Measurements from ENCODE around the gene CNPY4. TPM values are rescaled to one million over a fixed set of nuclear protein-coding genes. Genes with fewer than 3 reads are reported as not detected.
A peak's percentile ranks its signal among the peaks of the same experiment; 100 is the strongest.

Gene CNPY4
- total RNA-seq, 1 donor = 25.0 TPM

DNA sequence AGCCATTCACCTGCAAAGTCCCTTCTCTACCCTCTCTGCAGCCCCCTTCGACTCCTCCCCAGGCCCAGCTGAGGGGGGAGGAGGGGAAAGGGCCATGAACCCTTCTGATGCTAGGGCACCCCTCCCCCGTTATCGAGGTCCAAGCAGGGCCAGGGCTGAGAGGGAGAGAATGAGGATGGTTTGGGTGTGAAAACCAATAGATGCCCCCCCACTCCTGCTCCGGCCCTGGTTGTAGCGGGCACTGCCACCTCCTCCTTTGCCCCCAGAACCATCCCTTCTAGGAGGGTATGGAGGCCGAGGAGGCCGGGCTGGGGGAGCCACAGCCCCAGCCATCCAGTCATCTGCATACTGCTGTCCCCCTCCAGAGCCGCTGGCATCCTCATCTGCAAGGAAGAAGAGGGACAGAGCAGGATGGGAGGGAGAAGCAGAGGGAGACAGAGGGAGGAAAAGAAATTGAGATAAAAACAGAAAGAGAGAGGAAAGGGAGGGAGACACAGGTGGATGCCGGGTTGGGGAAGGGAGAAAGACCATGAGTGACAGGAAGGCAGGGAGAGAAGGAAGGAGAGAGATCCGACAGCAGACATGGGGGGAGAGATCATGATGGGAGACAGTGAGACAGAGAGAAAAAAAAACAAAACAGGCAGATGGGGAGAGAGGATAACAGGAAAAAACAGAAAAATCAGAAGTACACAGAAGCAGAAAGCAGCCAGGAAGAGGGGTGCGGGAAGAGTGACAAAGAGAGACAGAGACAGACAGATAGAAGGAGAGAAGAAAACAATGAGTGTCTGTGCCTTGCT lies 50.9 kb downstream of the CNPY4 start:
- peaks cover 9% of the 10 kb centered on the region for H3K4me1 ChIP-seq (ENCODE audit: insufficient read depth, low read length)
- no peaks in the 10 kb centered on the region for H3K9me3 ChIP-seq (ENCODE audit: low read depth, low read length)
- H2AFZ ChIP-seq (ENCODE audit: low read length) = no peak overlapping the region
- H3K36me3 ChIP-seq (ENCODE audit: insufficient read depth, low read length) = no peaks in the 10 kb centered on the region
- H3K27me3 ChIP-seq (ENCODE audit: insufficient read depth, low read length) = peaks cover 30% of the 10 kb centered on the region
- no peak overlapping the region for H3K4me3 ChIP-seq (ENCODE audit: insufficient read depth, low read length)
- peak; percentile 42 for DNase-seq (ENCODE audit: insufficient read length, low spot score, missing footprints)
- no peaks in the 10 kb centered on the region for H3K79me2 ChIP-seq (ENCODE audit: insufficient read depth, low read length)
- H4K20me1 ChIP-seq (ENCODE audit: insufficient read depth, low read length) = no peaks in the 10 kb centered on the region
- TF ChIP-seq, protein P1, sequence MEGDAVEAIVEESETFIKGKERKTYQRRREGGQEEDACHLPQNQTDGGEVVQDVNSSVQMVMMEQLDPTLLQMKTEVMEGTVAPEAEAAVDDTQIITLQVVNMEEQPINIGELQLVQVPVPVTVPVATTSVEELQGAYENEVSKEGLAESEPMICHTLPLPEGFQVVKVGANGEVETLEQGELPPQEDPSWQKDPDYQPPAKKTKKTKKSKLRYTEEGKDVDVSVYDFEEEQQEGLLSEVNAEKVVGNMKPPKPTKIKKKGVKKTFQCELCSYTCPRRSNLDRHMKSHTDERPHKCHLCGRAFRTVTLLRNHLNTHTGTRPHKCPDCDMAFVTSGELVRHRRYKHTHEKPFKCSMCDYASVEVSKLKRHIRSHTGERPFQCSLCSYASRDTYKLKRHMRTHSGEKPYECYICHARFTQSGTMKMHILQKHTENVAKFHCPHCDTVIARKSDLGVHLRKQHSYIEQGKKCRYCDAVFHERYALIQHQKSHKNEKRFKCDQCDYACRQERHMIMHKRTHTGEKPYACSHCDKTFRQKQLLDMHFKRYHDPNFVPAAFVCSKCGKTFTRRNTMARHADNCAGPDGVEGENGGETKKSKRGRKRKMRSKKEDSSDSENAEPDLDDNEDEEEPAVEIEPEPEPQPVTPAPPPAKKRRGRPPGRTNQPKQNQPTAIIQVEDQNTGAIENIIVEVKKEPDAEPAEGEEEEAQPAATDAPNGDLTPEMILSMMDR (IDR thresholded peaks at IDR 0.05; ENCODE audit: extremely low read depth, low read depth, low read length) = no peak
- H3K4me2 ChIP-seq (ENCODE audit: insufficient read depth, low read length) = no peak overlapping the region
- no peak overlapping the region for H3K27ac ChIP-seq (ENCODE audit: low read depth, low read length)

DNA sequence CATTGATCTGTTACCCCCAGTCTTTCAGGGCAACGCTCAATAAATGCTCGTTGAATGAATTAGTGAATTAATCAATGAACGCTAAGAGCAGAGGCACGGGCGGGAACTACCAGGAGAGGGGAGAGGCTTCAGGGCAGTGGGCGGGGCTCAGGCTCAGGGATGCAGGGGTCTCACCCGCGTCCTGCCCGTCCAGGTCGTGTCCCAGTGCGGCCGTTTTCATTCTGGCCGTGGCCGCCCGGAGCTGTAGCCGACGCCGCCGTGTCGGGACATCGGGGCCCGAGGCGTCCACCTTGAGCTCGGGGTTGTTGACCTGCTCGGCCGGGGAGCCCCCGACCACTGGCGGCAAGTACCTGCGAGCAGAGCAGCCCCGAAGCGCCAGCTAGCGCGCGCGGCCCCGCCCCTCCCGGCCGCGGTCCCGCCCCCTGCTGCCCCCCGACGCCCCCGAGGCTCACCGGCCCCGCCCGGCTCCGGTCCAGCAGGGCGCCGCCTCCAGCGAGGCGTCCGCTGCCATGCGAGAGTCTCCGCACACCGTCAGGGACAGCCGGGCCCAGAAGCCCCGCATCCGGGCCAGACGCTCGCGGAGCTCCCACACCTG lies 51.8 kb downstream of the CNPY4 start:
- H3K4me2 ChIP-seq (ENCODE audit: insufficient read depth, low read length) = no peak overlapping the region
- no peaks in the 10 kb centered on the region for H3K36me3 ChIP-seq (ENCODE audit: insufficient read depth, low read length)
- H3K4me1 ChIP-seq (ENCODE audit: insufficient read depth, low read length) = peaks cover 9% of the 10 kb centered on the region
- DNase-seq (ENCODE audit: insufficient read length, low spot score, missing footprints) = peak; percentile 85
- H2AFZ ChIP-seq (ENCODE audit: low read length) = no peak overlapping the region
- no peaks in the 10 kb centered on the region for H4K20me1 ChIP-seq (ENCODE audit: insufficient read depth, low read length)
- TF ChIP-seq, protein P1 (IDR thresholded peaks at IDR 0.05; ENCODE audit: extremely low read depth, low read depth, low read length) = no peak
- no peaks in the 10 kb centered on the region for H3K9me3 ChIP-seq (ENCODE audit: low read depth, low read length)
- peak overlapping the region; percentile 16 for H3K4me3 ChIP-seq (ENCODE audit: insufficient read depth, low read length)
- no peak overlapping the region for H3K27ac ChIP-seq (ENCODE audit: low read depth, low read length)
- H3K27me3 ChIP-seq (ENCODE audit: insufficient read depth, low read length) = peaks cover 30% of the 10 kb centered on the region
- H3K79me2 ChIP-seq (ENCODE audit: insufficient read depth, low read length) = no peaks in the 10 kb centered on the region

DNA sequence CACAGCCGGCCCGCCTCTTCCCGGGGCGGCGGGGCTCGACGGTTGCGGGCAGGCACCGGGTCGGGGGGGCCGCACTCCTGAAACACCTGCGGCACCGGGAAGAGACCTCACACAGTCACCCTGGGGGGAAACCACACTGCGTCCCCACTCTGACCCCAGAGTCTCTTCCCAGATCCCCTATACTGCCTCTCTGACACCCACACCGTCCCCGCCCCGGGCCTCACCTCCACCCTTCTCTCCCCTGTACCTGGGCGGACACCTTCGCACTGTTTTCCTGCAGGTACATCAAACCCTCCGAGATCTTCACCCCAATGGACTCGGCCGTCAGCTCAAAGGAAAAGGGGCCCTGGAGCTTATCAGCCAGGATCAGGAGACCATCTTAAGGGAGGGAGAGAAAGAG lies 52.4 kb downstream of the CNPY4 start:
- Histone ChIP-seq H4K20me1 (ENCODE audit: insufficient read depth, low read length) (no peaks in the 10 kb centered on the region), H3K27me3 (ENCODE audit: insufficient read depth, low read length) (peaks cover 24% of the 10 kb centered on the region), H3K27ac (ENCODE audit: low read depth, low read length) (no peak overlapping the region), H3K36me3 (ENCODE audit: insufficient read depth, low read length) (no peaks in the 10 kb centered on the region), H3K4me3 (ENCODE audit: insufficient read depth, low read length) (no peak overlapping the region), H3K4me1 (ENCODE audit: insufficient read depth, low read length) (peaks cover 14% of the 10 kb centered on the region), H2AFZ (ENCODE audit: low read length) (no peak overlapping the region), H3K4me2 (ENCODE audit: insufficient read depth, low read length) (no peak overlapping the region), H3K9me3 (ENCODE audit: low read depth, low read length) (no peaks in the 10 kb centered on the region), H3K79me2 (ENCODE audit: insufficient read depth, low read length) (no peaks in the 10 kb centered on the region)
- TF ChIP-seq, protein P1 (IDR thresholded peaks at IDR 0.05; ENCODE audit: extremely low read depth, low read depth, low read length) = no peak
- DNase-seq (ENCODE audit: insufficient read length, low spot score, missing footprints) = peak; percentile 45

DNA sequence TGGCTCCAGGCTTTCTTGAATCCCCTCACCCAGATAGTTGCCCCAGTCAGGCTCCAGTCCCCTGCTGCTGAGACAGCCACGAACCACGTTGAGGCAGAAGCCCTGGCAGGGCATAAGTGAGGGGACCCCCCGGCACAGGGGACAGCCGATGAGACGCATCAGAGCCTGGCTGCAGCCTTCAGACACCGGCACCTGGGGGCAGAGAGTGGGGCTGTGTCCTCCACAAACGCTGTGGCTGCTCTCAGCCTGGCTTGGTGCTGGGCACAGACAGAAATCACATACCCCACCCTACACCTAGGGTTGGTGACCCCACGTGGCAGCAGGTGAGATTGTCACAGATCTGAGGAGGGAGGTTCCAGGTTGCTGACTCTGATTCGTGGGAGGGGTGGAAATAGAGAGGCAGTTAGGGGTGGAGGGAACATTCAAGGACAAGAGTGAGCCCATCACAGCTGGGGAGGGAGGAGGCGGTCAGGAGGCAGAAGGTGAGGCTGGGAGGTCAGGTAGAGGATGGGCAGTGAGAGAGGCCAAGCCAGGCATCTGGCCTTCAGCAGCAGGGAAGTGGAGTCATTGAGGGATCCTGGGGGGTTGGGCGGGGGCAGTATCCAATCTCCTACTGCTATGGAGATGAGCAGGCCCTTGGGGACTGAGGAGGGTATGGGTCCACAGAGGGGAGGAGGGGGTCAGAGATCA lies 54.5 kb downstream of the CNPY4 start:
- Histone ChIP-seq H3K36me3 (ENCODE audit: insufficient read depth, low read length) (no peaks in the 10 kb centered on the region), H2AFZ (ENCODE audit: low read length) (no peak overlapping the region), H3K27ac (ENCODE audit: low read depth, low read length) (no peak overlapping the region), H3K79me2 (ENCODE audit: insufficient read depth, low read length) (no peaks in the 10 kb centered on the region), H3K4me1 (ENCODE audit: insufficient read depth, low read length) (peaks cover 5% of the 10 kb centered on the region), H3K9me3 (ENCODE audit: low read depth, low read length) (no peaks in the 10 kb centered on the region), H3K27me3 (ENCODE audit: insufficient read depth, low read length) (peaks cover 11% of the 10 kb centered on the region), H3K4me2 (ENCODE audit: insufficient read depth, low read length) (no peak overlapping the region), H4K20me1 (ENCODE audit: insufficient read depth, low read length) (no peaks in the 10 kb centered on the region), H3K4me3 (ENCODE audit: insufficient read depth, low read length) (no peak overlapping the region)
- TF ChIP-seq, protein P1 (IDR thresholded peaks at IDR 0.05; ENCODE audit: extremely low read depth, low read depth, low read length) = no peak
- peak; percentile 58 for DNase-seq (ENCODE audit: insufficient read length, low spot score, missing footprints)

Data from osteoblast (primary cell).